Spleen (tissue), 11 donors: Measurements from ENCODE around the gene DNM3. TPM values are rescaled to one million over a fixed set of nuclear protein-coding genes. Genes with fewer than 3 reads are reported as not detected.
A peak's percentile ranks its signal among the peaks of the same experiment; 100 is the strongest.

Experiments
- DNase-seq: peaks from one replicate; pipeline ENCODE4 v3.0.0-alpha.2; 2020
- H3K27ac ChIP-seq, 8 donors: fragments of 200-600 bp; sonication (generic) in 7 of 8; 1 replicate in 4 of 8; 2 replicates in 4 of 8; pipeline versions ENCODE4 v1.5.0 to v1.8.0; 2016 to 2021; ENCODE audit warnings: inconsistent platforms in 4 of 8, mild to moderate bottlenecking in 4 of 8, moderate library complexity in 1 of 8
- H3K27me3 ChIP-seq, 7 donors: fragments of 200-600 bp; sonication (generic) in 6 of 7; replicated peaks in 1 of 7; 1 replicate in 4 of 7; 2 replicates in 3 of 7; pipeline versions ENCODE4 v1.5.0 to v1.8.0; 2016 to 2021; ENCODE audit warnings: inconsistent platforms in 3 of 7, mild to moderate bottlenecking in 1 of 7
- H3K36me3 ChIP-seq, 6 donors: fragments of 200-600 bp; sonication (generic) in 5 of 6; 1 replicate in 4 of 6; 2 replicates in 2 of 6; pipeline versions ENCODE4 v1.5.0 to v1.8.0; 2016 to 2021; ENCODE audit warnings: inconsistent platforms in 2 of 6
- H3K4me1 ChIP-seq, 6 donors: fragments of 200-600 bp; sonication (generic) in 5 of 6; 1 replicate in 3 of 6; 2 replicates in 3 of 6; pipeline versions ENCODE4 v1.5.0 to v1.8.0; 2016 to 2021; ENCODE audit warnings: inconsistent platforms in 3 of 6
- H3K4me3 ChIP-seq, 8 donors: fragments of 200-600 bp; sonication (generic) in 7 of 8; 1 replicate in 4 of 8; 2 replicates in 4 of 8; pipeline versions ENCODE4 v1.5.0 to v1.8.0; 2016 to 2021; ENCODE audit warnings: inconsistent platforms in 4 of 8, mild to moderate bottlenecking in 4 of 8, moderate library complexity in 2 of 8
- H3K9me3 ChIP-seq, 8 donors: fragments of 200-600 bp; sonication (generic) in 7 of 8; 1 replicate in 4 of 8; 2 replicates in 4 of 8; pipeline versions ENCODE4 v1.5.0 to v1.8.0; 2016 to 2021; ENCODE audit warnings: inconsistent platforms in 4 of 8
- CTCF ChIP-seq, 11 experiments: fragments of 200-600 bp in 7 of 11; fragments of 450-650 bp in 4 of 11; sonication (generic) in 4 of 11; IDR thresholded peaks in 8 of 11; conservative IDR thresholded peaks in 3 of 11; 1 replicate in 7 of 11; 2 replicates in 4 of 11; pipeline versions ENCODE4 v1.4.0 to v1.8.0; 2016 to 2021; ENCODE audit warnings: antibody characterized with exemption in 11 of 11, inconsistent platforms in 4 of 11, mild to moderate bottlenecking in 1 of 11
- POLR2A ChIP-seq, 3 donors: fragments of 450-650 bp; IDR thresholded peaks; one replicate each; pipeline ENCODE4 v1.5.1; 2017; ENCODE audit warnings: antibody characterized with exemption in 3 of 3, mild to moderate bottlenecking in 1 of 3
- POLR2AphosphoS5 ChIP-seq, 3 donors: sonication (generic); formaldehyde crosslinking; IDR thresholded peaks; one replicate each; pipeline ENCODE4 v1.5.1; 2017; ENCODE audit warnings: antibody characterized with exemption in 3 of 3
- WGBS, 5 donors: extraction: QIAGEN DNeasy Blood & Tissue Kit in 3 of 5; methylation state at CpG; one replicate each; pipeline versions ENCODE4 v1.1.5 to v1.1.7; 2013 to 2018; 5-methylcytosine and 5-hydroxymethylcytosine counted together
- intact Hi-C: fragments of 100-400 bp; cut with DNase I; formaldehyde crosslinking; loops from one replicate; pipeline ENCODE4 v1.15.0; 2023; ENCODE audit warnings: low total_unique reads
- polyA plus RNA-seq, 3 donors: library from polyadenylated mRNA; stranded (reverse); fragments of 200-250 nt; gene quantifications; one replicate each; pipeline ENCODE4 v1.2.1, GENCODE V29; 2013
- total RNA-seq, 7 donors: library from RNA; depleted of rRNA in 3 of 7; stranded (reverse); fragments of >200 nt in 3 of 7; fragmentation: NEBNext Ultra II Directional in 4 of 7; extraction: Animal tissue kit (Norgen Biotek cat#: 25700) in 4 of 7; gene quantifications; one replicate each; pipeline versions ENCODE4 v1.1.0 to v1.2.1, GENCODE V29; 2016 to 2021
- donor health status: healthy with polysubstance abuse.
- donor health status: DM: no; HTN: no; CAD: no; lungs with moderate emphysema.
- donor health status: DM: no; HTN: no; CAD: no.
- donor health status: Bipolar disorder and iron deficiency.
- donor health status: healthy.
- donor health status: DM: no; HTN: no; CAD: no.
- donor health status: DM: yes; HTN: yes; CAD: no.

DNM3 gene
- total and polyA plus RNA-seq, 10 donors: 0.61 to 10.2 (median 4.9) TPM

- Histone ChIP-seq H3K27me3 (no peaks in the 10 kb centered on the region), H3K9me3 (no peaks in the 10 kb centered on the region), H3K27ac (peak overlapping the region in 2 of 8 donors; percentile 19 to 37), H3K4me1 (peaks cover 0 to 26% (median 10%) of the 10 kb centered on the region in 6 donors), H3K4me3 (peak overlapping the region in 1 of 8 donors; percentile 33), H3K36me3 (no peaks in the 10 kb centered on the region)
- intact Hi-C loops: loop anchor here (5.0 to 10.0 kb wide), 2 partner anchors 272 to 445 kb away; no protein-coding TSS in a partner anchor
- 44 to 63% (median 55%) methylated on average over 15 to 18 of the region's 18 CpGs for WGBS, 5 donors
- DNase-seq: peak; percentile 81
- TF ChIP-seq CTCF (IDR thresholded peaks at IDR 0.05 in 8 of 11, conservative IDR thresholded peaks at IDR 0.05 in 3 of 11): peak; percentile 64 to 87 (median 80)
- TF ChIP-seq POLR2AphosphoS5 (IDR thresholded peaks at IDR 0.05): no peak
Observed at GRCh38 chr1:172449585-172450523, 608.6 kb downstream of the DNM3 start.

GRCh38 chr1:172450524-172450885 lies 609.2 kb downstream of the DNM3 start:
- TF ChIP-seq CTCF (IDR thresholded peaks at IDR 0.05 in 8 of 11, conservative IDR thresholded peaks at IDR 0.05 in 3 of 11): no peak
- no peak for TF ChIP-seq POLR2AphosphoS5 (IDR thresholded peaks at IDR 0.05)
- no peak for TF ChIP-seq POLR2A (IDR thresholded peaks at IDR 0.05)
- Histone ChIP-seq H3K4me3 (no peak overlapping the region), H3K4me1 (peaks cover 0 to 26% (median 10%) of the 10 kb centered on the region in 6 donors), H3K9me3 (no peaks in the 10 kb centered on the region), H3K36me3 (no peaks in the 10 kb centered on the region), H3K27me3 (no peaks in the 10 kb centered on the region), H3K27ac (no peak overlapping the region)
- no peak for DNase-seq
- 78 to 85% (median 81%) methylated on average over 7 of the region's 7 CpGs for WGBS, 5 donors
- intact Hi-C loops: loop anchor here (5.0 kb wide), 1 partner anchor 272 kb away; no protein-coding TSS in a partner anchor

- WGBS, 5 donors: 71 to 85% (median 76%) methylated on average over 2 of the region's 2 CpGs
- H3K27ac ChIP-seq: no peak overlapping the region
- peaks cover 0 to 26% (median 10%) of the 10 kb centered on the region in 6 donors for H3K4me1 ChIP-seq
- no peaks in the 10 kb centered on the region for H3K36me3 ChIP-seq
- intact Hi-C loops: loop anchor here (5.0 kb wide), 1 partner anchor 271 kb away; no protein-coding TSS in a partner anchor
- DNase-seq: no peak
- no peaks in the 10 kb centered on the region for H3K9me3 ChIP-seq
- no peaks in the 10 kb centered on the region for H3K27me3 ChIP-seq
- TF ChIP-seq POLR2A (IDR thresholded peaks at IDR 0.05): no peak
- TF ChIP-seq POLR2AphosphoS5 (IDR thresholded peaks at IDR 0.05): no peak
- TF ChIP-seq CTCF (IDR thresholded peaks at IDR 0.05 in 8 of 11, conservative IDR thresholded peaks at IDR 0.05 in 3 of 11): no peak
- H3K4me3 ChIP-seq: no peak overlapping the region
Observed at GRCh38 chr1:172451002-172451443, 609.7 kb downstream of the DNM3 start.
